Ectodermal cell (in vitro differentiated cells): ENCODE results near the gene FAM47E.

Source experiments
- H3K27ac ChIP-seq: 2 replicates; pipeline ENCODE4 v1.7.0; 2013; ENCODE audit warnings: mild to moderate bottlenecking, low read depth, low read length; ENCODE audit not compliant: insufficient read depth, poor library complexity, severe bottlenecking
- H3K27me3 ChIP-seq: 2 replicates; pipeline ENCODE4 v1.7.0; 2013; ENCODE audit warnings: mild to moderate bottlenecking, low read length; ENCODE audit not compliant: insufficient read depth, control insufficient read depth, poor library complexity, severe bottlenecking
- H3K36me3 ChIP-seq: one replicate; pipeline ENCODE4 v1.7.0; 2013; ENCODE audit warnings: low read length; ENCODE audit not compliant: control insufficient read depth, insufficient read depth
- H3K4me1 ChIP-seq: one replicate; pipeline ENCODE4 v1.7.0; 2013; ENCODE audit warnings: low read length; ENCODE audit not compliant: control insufficient read depth, insufficient read depth
- H3K4me3 ChIP-seq: 2 replicates; pipeline ENCODE4 v1.7.0; 2013; ENCODE audit warnings: low read depth, low read length, control low read depth; ENCODE audit not compliant: insufficient read depth
- H3K9me3 ChIP-seq: 2 replicates; pipeline ENCODE4 v1.7.0; 2013; ENCODE audit warnings: mild to moderate bottlenecking, low read length, moderate library complexity; ENCODE audit not compliant: control insufficient read depth

FAM47E gene

DNA sequence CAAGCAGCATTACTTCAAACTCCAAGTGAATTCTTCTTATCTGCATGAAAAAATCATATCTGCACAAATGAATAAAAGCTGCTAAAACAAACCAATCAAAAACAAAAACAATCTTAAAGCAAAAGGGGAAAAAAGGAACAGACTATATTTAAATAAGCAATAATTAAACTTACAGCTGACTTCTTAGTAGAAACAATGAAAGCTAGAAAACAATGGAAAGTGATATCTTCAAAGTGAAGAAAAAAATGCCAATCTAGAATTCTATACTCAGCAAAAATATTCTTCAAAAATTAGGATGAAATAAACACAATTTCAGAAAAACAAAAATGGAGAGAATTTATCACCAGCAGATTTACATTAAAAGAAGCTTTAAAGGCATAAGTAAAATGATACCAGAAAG, 75.0 kb downstream of the FAM47E start:
- Histone ChIP-seq H3K36me3 (no peaks in the 10 kb centered on the region), H3K4me3 (no peak overlapping the region), H3K27me3 (no peaks in the 10 kb centered on the region), H3K4me1 (no peaks in the 10 kb centered on the region), H3K9me3 (no peaks in the 10 kb centered on the region), H3K27ac (no peak overlapping the region)
